G401 (cell line): Measurements from ENCODE around the gene RPS28. TPM values are rescaled to one million over a fixed set of nuclear protein-coding genes. Genes with fewer than 3 reads are reported as not detected.
A peak's percentile ranks its signal among the peaks of the same experiment; 100 is the strongest.

Source experiments
- DNase-seq: peaks from one replicate; pipeline ENCODE4 v3.0.0-alpha.2; 2015; ENCODE audit warnings: low spot score
- in situ Hi-C: cut with HindIII; loops from 2 replicates; pipeline ENCODE4 v1.10.0; 2016; ENCODE audit warnings: low sequenced_read_pairs, mixed read lengths
- total RNA-seq: library from RNA; depleted of rRNA; stranded (reverse); fragments of >200 nt; shearing (Covaris generic); gene quantifications from 2 replicates; pipeline ENCODE4 v1.2.3, GENCODE V29; 2014; rRNA removed

RPS28 gene
- total RNA-seq, 1 experiment from 2014 or later: 831 TPM

GRCh38 chr19:8366961-8367326 is 45.6 kb downstream of the RPS28 start:
- no peak for DNase-seq
- in situ Hi-C loops: no loop called here

- DNase-seq: peak; percentile 44
- in situ Hi-C loops: no loop called here
Observed at GRCh38 chr19:8367327-8368001, 46.2 kb downstream of the RPS28 start.

- no peak for DNase-seq
- in situ Hi-C loops: no loop called here
Observed at GRCh38 chr19:8370176-8371010, 49.1 kb downstream of the RPS28 start.

- no peak for DNase-seq
- in situ Hi-C loops: no loop called here
Observed at GRCh38 chr19:8371011-8371804, 49.9 kb downstream of the RPS28 start.

Other genes starting within 250 kb of the RPS28 start
- 0.55 and 0.81 TPM in 2 replicates for gene FBN3, start 171.9 kb upstream of the RPS28 start, total RNA-seq
- gene CERS4, start 112.1 kb upstream of the RPS28 start, total RNA-seq: 81.1 and 102 TPM in 2 replicates
- gene CD320, start 13.1 kb upstream of the RPS28 start, total RNA-seq: 141 and 173 TPM in 2 replicates
- gene NDUFA7, start 121 bp upstream of the RPS28 start, total RNA-seq: 39.8 and 59.0 TPM in 2 replicates
- gene KANK3, start 21.8 kb downstream of the RPS28 start, total RNA-seq: 0.81 and 1.2 TPM in 2 replicates
- gene ANGPTL4, start 42.7 kb downstream of the RPS28 start, total RNA-seq: 2.2 and 8.4 TPM in 2 replicates
- gene RAB11B, start 68.9 kb downstream of the RPS28 start, total RNA-seq: 30.4 and 39.1 TPM in 2 replicates
- gene MARCHF2, start 91.8 kb downstream of the RPS28 start, total RNA-seq: 45.4 and 49.0 TPM in 2 replicates
- 101 and 123 TPM in 2 replicates for gene HNRNPM, start 123.5 kb downstream of the RPS28 start, total RNA-seq
- not detected in 2 replicates for gene PRAM1, start 181.1 kb downstream of the RPS28 start, total RNA-seq
- not detected in 2 replicates for gene ZNF414, start 192.7 kb downstream of the RPS28 start, total RNA-seq